Thyroid gland (tissue), 4 donors: ENCODE measurements around the gene SZT2.

Source experiments
- CTCF ChIP-seq, 6 experiments: fragments of 200-600 bp in 3 of 6; fragments of 450-650 bp in 3 of 6; sonication (generic) in 3 of 6; IDR thresholded peaks; one replicate each; pipeline ENCODE4 v1.5.1; 2016 to 2019; ENCODE audit warnings: antibody characterized with exemption in 6 of 6, mild to moderate bottlenecking in 2 of 6, inconsistent platforms in 1 of 6, moderate library complexity in 1 of 6
- POLR2A ChIP-seq, 2 donors: fragments of 450-650 bp; IDR thresholded peaks; one replicate each; pipeline ENCODE4 v1.6.1; 2017; ENCODE audit warnings: antibody characterized with exemption in 2 of 2, mild to moderate bottlenecking in 2 of 2, moderate library complexity in 1 of 2

- no peak for TF ChIP-seq CTCF (IDR thresholded peaks at IDR 0.05)
- no peak for TF ChIP-seq POLR2A (IDR thresholded peaks at IDR 0.05)
Measured at GRCh38 chr1:43479414-43479813, 89.7 kb downstream of the SZT2 start.
